PFSK-1 (cell line): ENCODE results near the gene SCCPDH.

ENCODE experiments used
- POLR2AphosphoS5 ChIP-seq: IDR thresholded peaks from 2 replicates; pipeline ENCODE4 v1.6.1; 2012; ENCODE audit warnings: low read depth, mild to moderate bottlenecking, control low read depth, low read length, moderate library complexity
- REST ChIP-seq, 2 experiments: IDR thresholded peaks; 2 replicates each; pipeline versions ENCODE4 v1.6.1 to v1.8.0; 2011 to 2012; ENCODE audit warnings: low read depth in 2 of 2, low read length in 2 of 2, control low read depth in 1 of 2, inconsistent platforms in 1 of 2, mild to moderate bottlenecking in 1 of 2, moderate library complexity in 1 of 2; ENCODE audit not compliant: insufficient read depth in 1 of 2

GRCh38 chr1:246778663-246779062 is 54.5 kb downstream of the SCCPDH start:
- TF ChIP-seq REST (IDR thresholded peaks at IDR 0.05; ENCODE audit: insufficient read depth in 1 of 2, low read depth in 2 of 2, low read length in 2 of 2) (no peak), POLR2AphosphoS5 (no peak)
